Ectodermal cell (in vitro differentiated cells): ENCODE measurements around the gene ABCD1.
"Not testable (repeated sequence)": the region's sequence is repeated elsewhere in the genome, so short reads cannot be mapped to it uniquely, and the experiment has no call there.

Experiments used
- H3K27ac ChIP-seq: 2 replicates; pipeline ENCODE4 v1.7.0; 2013; ENCODE audit warnings: mild to moderate bottlenecking, low read depth, low read length; ENCODE audit not compliant: insufficient read depth, poor library complexity, severe bottlenecking
- H3K27me3 ChIP-seq: 2 replicates; pipeline ENCODE4 v1.7.0; 2013; ENCODE audit warnings: mild to moderate bottlenecking, low read length; ENCODE audit not compliant: insufficient read depth, control insufficient read depth, poor library complexity, severe bottlenecking
- H3K36me3 ChIP-seq: one replicate; pipeline ENCODE4 v1.7.0; 2013; ENCODE audit warnings: low read length; ENCODE audit not compliant: control insufficient read depth, insufficient read depth
- H3K4me1 ChIP-seq: one replicate; pipeline ENCODE4 v1.7.0; 2013; ENCODE audit warnings: low read length; ENCODE audit not compliant: control insufficient read depth, insufficient read depth
- H3K4me3 ChIP-seq: 2 replicates; pipeline ENCODE4 v1.7.0; 2013; ENCODE audit warnings: low read depth, low read length, control low read depth; ENCODE audit not compliant: insufficient read depth
- H3K9me3 ChIP-seq: 2 replicates; pipeline ENCODE4 v1.7.0; 2013; ENCODE audit warnings: mild to moderate bottlenecking, low read length, moderate library complexity; ENCODE audit not compliant: control insufficient read depth
- WGBS, 2 experiments: methylation state at CpG; one replicate each; pipeline ENCODE4 v1.1.7; 2013; ENCODE audit warnings: missing lambda C conversion rate in 2 of 2; 5-methylcytosine and 5-hydroxymethylcytosine counted together

Gene ABCD1

GRCh38 chrX:153734871-153735270 is 10.2 kb downstream of the ABCD1 start:
- Histone ChIP-seq H3K36me3 (no peaks in the 10 kb centered on the region), H3K9me3 (no peaks in the 10 kb centered on the region), H3K4me1 (no peaks in the 10 kb centered on the region), H3K27ac (no peak overlapping the region), H3K4me3 (no peak overlapping the region), H3K27me3 (no peaks in the 10 kb centered on the region)
- WGBS, 2 experiments: 90 to 100% methylated on average over 2 of the region's 2 CpGs

GRCh38 chrX:153735274-153735673 is 10.6 kb downstream of the ABCD1 start:
- Histone ChIP-seq H3K27me3 (no peaks in the 10 kb centered on the region), H3K4me3 (no peak overlapping the region), H3K27ac (no peak overlapping the region), H3K36me3 (no peaks in the 10 kb centered on the region), H3K4me1 (no peaks in the 10 kb centered on the region), H3K9me3 (no peaks in the 10 kb centered on the region)
- WGBS, 2 experiments: 59 to 71% methylated on average over 9 of the region's 9 CpGs

DNA sequence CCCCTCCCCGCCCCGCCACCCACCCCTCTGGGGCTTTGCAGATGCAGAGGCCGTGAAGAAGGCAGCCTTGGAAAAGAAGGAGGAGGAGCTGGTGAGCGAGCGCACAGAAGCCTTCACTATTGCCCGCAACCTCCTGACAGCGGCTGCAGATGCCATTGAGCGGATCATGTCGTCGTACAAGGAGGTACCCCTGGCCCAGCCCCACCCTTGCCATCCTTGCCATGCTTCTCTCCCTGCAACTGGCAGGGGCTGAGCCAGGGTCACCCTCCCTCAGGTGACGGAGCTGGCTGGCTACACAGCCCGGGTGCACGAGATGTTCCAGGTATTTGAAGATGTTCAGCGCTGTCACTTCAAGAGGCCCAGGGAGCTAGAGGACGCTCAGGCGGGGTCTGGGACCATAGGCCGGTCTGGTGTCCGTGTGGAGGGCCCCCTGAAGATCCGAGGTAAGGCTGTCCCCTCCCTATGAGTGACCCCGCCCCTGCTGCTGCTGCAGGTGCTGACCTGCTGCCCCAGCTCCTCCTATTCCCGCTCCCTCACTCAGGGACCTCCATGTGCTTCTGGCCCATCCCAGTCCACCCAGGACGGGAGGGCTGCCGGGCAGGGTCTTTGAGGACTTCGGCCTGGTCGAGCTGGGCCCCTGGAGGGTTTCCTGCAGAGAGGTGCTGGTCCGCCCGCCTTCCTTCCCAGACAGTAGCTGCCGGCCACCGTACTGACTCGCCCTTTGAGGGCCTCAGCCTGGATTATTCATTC is 11.6 kb downstream of the ABCD1 start:
- H3K9me3 ChIP-seq: no peaks in the 10 kb centered on the region
- H3K27ac ChIP-seq: no peak overlapping the region
- WGBS, 2 experiments: 75 to 76% methylated on average over 28 to 30 of the region's 30 CpGs

GRCh38 chrX:153736871-153737441 is 12.3 kb downstream of the ABCD1 start:
- Histone ChIP-seq H3K9me3 (no peaks in the 10 kb centered on the region), H3K36me3 (no peaks in the 10 kb centered on the region), H3K4me3 (no peak overlapping the region), H3K4me1 (no peaks in the 10 kb centered on the region), H3K27ac (no peak overlapping the region), H3K27me3 (no peaks in the 10 kb centered on the region)
- 94% methylated on average over 15 of the region's 15 CpGs for WGBS, 2 experiments

More for the DNA sequence above, 11.6 kb downstream of the ABCD1 start:
- Histone ChIP-seq H3K4me3 (no peak overlapping the region), H3K4me1 (no peaks in the 10 kb centered on the region), H3K36me3 (no peaks in the 10 kb centered on the region), H3K27me3 (no peaks in the 10 kb centered on the region)

DNA sequence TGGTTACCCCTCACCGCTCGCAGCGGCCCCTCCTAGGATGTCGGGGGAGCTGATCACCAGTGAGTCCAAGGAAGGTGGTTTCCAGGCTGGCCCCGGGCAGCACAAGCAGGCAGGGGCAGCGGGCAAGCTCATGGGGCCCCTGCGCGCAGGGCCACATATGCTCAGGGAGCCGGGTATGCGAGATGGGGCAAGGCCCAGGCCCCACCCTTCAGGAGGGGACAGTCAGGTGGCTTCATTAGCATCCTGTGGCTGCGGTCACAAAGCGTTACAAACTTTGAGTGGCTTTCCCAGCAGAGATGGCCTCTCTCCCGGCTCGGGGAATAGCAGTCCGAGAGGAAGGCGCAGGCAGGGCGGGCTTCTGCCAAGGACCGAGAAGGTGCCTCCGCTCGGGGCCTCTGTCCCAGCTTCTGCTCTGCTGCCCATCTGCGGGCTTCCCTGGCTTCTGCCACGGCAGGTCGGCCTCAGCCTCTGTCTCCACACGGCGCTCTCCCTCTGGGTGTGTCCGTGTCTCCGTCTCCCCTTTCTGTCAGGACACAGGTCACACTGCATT is 13.5 kb downstream of the ABCD1 start:
- Histone ChIP-seq H3K9me3 (no peaks in the 10 kb centered on the region), H3K27me3 (no peaks in the 10 kb centered on the region), H3K4me3 (no peak overlapping the region), H3K4me1 (no peaks in the 10 kb centered on the region), H3K36me3 (no peaks in the 10 kb centered on the region), H3K27ac (no peak overlapping the region)
- 90 to 94% methylated on average over 27 of the region's 27 CpGs for WGBS, 2 experiments

DNA sequence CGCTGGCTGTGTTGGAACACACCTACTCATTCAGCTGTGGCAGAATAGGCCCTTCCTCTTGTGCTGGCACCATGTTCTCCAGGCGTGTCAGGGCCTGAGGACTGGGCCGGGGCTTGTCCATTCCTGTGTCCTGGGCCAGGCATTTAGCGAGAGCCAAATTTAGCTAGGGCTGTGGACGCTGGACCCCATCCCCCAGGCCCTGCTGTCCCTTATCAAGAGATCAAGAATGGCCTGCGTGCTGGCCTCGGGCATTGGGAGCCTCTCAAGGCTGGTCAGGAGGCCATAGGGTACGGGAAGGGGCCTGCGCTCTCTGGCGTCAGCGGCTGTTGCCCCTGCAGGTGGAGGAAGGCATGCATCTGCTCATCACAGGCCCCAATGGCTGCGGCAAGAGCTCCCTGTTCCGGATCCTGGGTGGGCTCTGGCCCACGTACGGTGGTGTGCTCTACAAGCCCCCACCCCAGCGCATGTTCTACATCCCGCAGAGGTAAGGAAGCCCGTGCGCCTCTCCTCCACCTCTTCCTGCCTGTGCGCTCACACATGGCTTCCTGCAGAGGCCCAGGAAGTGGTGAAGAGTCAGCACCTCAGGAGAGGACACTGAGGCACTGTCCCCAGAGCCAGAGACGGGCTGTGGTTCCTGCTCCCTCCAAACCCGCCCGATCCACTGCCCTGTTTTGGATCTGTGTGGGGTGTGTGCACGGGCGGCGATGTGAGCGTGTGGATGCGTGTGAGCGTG is 15.3 kb downstream of the ABCD1 start:
- Histone ChIP-seq H3K27ac (no peak overlapping the region), H3K9me3 (no peaks in the 10 kb centered on the region), H3K36me3 (no peaks in the 10 kb centered on the region), H3K4me1 (no peaks in the 10 kb centered on the region), H3K4me3 (no peak overlapping the region), H3K27me3 (no peaks in the 10 kb centered on the region)
- WGBS, 2 experiments: 94 to 95% methylated on average over 29 of the region's 29 CpGs

DNA sequence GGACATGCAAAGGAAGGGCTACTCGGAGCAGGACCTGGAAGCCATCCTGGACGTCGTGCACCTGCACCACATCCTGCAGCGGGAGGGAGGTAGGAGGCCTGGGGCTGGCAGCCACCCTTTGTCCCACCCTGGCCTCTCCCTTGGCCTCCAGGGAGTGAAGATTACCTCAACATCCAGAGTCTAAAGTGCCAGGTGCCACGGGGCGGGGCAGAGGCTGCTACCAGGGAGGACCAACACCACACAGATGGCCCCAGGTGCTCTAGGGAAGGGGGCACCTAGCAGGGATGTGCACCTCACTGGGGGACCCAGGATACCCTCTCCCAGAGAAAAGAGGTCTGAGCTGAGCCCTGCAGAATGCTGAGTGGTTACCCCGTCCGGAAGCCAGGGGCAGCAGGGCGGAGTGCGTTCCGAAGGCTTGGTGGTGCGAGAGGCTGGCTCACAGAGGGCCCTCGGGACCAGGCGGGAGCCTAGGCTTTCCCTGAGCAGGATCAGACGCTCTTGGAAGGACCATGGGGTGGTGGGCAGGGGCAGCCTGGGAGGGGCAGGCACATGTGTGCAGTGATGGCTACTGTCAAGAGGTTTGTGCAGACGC is 16.1 kb downstream of the ABCD1 start:
- 95 to 96% methylated on average over 16 of the region's 16 CpGs for WGBS, 2 experiments
- no peaks in the 10 kb centered on the region for H3K27me3 ChIP-seq
- H3K4me3 ChIP-seq: no peak overlapping the region
- no peaks in the 10 kb centered on the region for H3K4me1 ChIP-seq
- H3K27ac ChIP-seq: no peak overlapping the region
- no peaks in the 10 kb centered on the region for H3K36me3 ChIP-seq
- no peaks in the 10 kb centered on the region for H3K9me3 ChIP-seq

- Histone ChIP-seq H3K36me3 (no peaks in the 10 kb centered on the region), H3K9me3 (no peaks in the 10 kb centered on the region), H3K4me3 (no peak overlapping the region), H3K27me3 (no peaks in the 10 kb centered on the region), H3K4me1 (no peaks in the 10 kb centered on the region), H3K27ac (no peak overlapping the region)
- whole genome bisulfite sequencing, 2 experiments: 94 to 95% methylated on average over 14 of the region's 14 CpGs
These were observed 16.8 kb downstream of the ABCD1 start for GRCh38 chrX:153741446-153741845.

DNA sequence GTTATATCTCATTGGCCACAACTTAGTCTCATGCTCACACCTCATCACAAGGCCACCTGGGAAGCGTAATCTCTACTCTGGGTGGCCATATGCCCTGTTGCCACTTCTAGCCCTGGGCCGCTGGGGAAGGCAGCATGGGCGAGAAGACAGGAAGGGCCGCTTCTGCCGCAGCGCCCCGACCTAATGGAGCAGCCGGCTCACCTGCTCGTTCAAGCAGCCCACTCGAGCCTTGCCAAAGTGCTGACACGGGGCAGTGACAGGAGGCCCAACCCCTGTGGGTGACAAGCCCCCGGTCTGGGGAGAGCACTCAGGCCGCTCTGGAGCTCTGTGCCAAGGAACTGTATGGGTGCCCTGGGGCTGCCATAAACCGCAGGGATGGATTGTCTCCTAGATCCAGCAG is 17.5 kb downstream of the ABCD1 start:
- WGBS, 2 experiments: 96 to 98% methylated on average over 14 of the region's 14 CpGs
- not testable (repeated sequence) for H3K4me3 ChIP-seq, H3K27ac ChIP-seq, H3K36me3 ChIP-seq, H3K4me1 ChIP-seq, H3K27me3 ChIP-seq, H3K9me3 ChIP-seq
